NCI-H1436 (cell line): ENCODE measurements around the gene RIN3.

Experiments
- DNase-seq: peaks from one replicate; lab custom pipeline; 2025; lab: John Stamatoyannopoulos, UW

RIN3 gene

GRCh38 chr14:92600318-92601053 lies 86.9 kb downstream of the RIN3 start:
- DNase-seq = no peak

- DNase-seq = no peak
Measured at GRCh38 chr14:92601131-92601710, 87.6 kb downstream of the RIN3 start.

- DNase-seq = no peak
Measured at GRCh38 chr14:92601757-92602417, 88.3 kb downstream of the RIN3 start.

GRCh38 chr14:92603309-92604242 lies 90.0 kb downstream of the RIN3 start:
- no peak for DNase-seq

- DNase-seq = no peak
Measured at GRCh38 chr14:92605274-92605940, 91.8 kb downstream of the RIN3 start.

GRCh38 chr14:92607251-92607650 lies 93.7 kb downstream of the RIN3 start:
- DNase-seq = no peak

GRCh38 chr14:92607702-92608429 lies 94.3 kb downstream of the RIN3 start:
- DNase-seq = no peak

GRCh38 chr14:92609955-92610354 lies 96.4 kb downstream of the RIN3 start:
- no peak for DNase-seq

- no peak for DNase-seq
Measured at GRCh38 chr14:92610849-92611271, 97.3 kb downstream of the RIN3 start.

GRCh38 chr14:92613008-92613658 lies 99.6 kb downstream of the RIN3 start:
- peak; percentile 14 for DNase-seq

GRCh38 chr14:92613681-92614260 lies 100.2 kb downstream of the RIN3 start:
- DNase-seq = no peak

GRCh38 chr14:92615451-92615850 lies 101.9 kb downstream of the RIN3 start:
- no peak for DNase-seq

GRCh38 chr14:92616178-92616577 lies 102.6 kb downstream of the RIN3 start:
- DNase-seq = no peak

GRCh38 chr14:92617581-92617980 lies 104.0 kb downstream of the RIN3 start:
- DNase-seq = no peak

- DNase-seq = no peak
Measured at GRCh38 chr14:92619671-92620456, 106.3 kb downstream of the RIN3 start.

- no peak for DNase-seq
Measured at GRCh38 chr14:92622311-92622710, 108.7 kb downstream of the RIN3 start.

GRCh38 chr14:92624764-92625163 lies 111.2 kb downstream of the RIN3 start:
- DNase-seq = no peak

- no peak for DNase-seq
Measured at GRCh38 chr14:92625213-92625612, 111.6 kb downstream of the RIN3 start.

- DNase-seq = no peak
Measured at GRCh38 chr14:92626041-92626440, 112.5 kb downstream of the RIN3 start.
